ENCODE data around the gene UCHL1.

DNA sequence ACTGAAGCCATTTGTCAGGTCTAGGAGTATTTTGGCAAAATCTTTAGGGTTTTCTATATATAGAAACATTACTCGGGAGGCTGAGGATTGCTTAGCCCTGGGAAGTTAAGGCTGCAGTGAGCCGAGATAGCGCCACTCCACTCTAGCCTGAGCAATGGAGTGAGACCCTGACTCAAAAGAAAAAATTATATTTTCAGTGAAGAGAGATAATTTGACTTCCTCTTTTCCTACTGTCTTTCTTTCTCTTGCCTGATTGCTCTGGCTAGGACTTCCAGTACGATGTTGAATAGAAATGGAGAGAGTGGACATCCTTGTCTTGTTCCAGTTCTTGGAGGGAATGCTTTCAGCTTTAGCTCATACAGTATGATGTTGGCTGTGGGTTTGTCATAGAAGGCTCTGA, 44.4 kb downstream of the UCHL1 start:
- TF ChIP-seq, protein P1, sequence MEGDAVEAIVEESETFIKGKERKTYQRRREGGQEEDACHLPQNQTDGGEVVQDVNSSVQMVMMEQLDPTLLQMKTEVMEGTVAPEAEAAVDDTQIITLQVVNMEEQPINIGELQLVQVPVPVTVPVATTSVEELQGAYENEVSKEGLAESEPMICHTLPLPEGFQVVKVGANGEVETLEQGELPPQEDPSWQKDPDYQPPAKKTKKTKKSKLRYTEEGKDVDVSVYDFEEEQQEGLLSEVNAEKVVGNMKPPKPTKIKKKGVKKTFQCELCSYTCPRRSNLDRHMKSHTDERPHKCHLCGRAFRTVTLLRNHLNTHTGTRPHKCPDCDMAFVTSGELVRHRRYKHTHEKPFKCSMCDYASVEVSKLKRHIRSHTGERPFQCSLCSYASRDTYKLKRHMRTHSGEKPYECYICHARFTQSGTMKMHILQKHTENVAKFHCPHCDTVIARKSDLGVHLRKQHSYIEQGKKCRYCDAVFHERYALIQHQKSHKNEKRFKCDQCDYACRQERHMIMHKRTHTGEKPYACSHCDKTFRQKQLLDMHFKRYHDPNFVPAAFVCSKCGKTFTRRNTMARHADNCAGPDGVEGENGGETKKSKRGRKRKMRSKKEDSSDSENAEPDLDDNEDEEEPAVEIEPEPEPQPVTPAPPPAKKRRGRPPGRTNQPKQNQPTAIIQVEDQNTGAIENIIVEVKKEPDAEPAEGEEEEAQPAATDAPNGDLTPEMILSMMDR (IDR thresholded peaks at IDR 0.05): no peak
- TF ChIP-seq POLR2AphosphoS5 (IDR thresholded peaks at IDR 0.05; ENCODE audit: low read depth, low read length) (no peak), SIN3A (IDR thresholded peaks at IDR 0.05; ENCODE audit: borderline replicate concordance, insufficient read depth, low read depth, low read length) (no peak)
- TF ChIP-seq, protein P2, sequence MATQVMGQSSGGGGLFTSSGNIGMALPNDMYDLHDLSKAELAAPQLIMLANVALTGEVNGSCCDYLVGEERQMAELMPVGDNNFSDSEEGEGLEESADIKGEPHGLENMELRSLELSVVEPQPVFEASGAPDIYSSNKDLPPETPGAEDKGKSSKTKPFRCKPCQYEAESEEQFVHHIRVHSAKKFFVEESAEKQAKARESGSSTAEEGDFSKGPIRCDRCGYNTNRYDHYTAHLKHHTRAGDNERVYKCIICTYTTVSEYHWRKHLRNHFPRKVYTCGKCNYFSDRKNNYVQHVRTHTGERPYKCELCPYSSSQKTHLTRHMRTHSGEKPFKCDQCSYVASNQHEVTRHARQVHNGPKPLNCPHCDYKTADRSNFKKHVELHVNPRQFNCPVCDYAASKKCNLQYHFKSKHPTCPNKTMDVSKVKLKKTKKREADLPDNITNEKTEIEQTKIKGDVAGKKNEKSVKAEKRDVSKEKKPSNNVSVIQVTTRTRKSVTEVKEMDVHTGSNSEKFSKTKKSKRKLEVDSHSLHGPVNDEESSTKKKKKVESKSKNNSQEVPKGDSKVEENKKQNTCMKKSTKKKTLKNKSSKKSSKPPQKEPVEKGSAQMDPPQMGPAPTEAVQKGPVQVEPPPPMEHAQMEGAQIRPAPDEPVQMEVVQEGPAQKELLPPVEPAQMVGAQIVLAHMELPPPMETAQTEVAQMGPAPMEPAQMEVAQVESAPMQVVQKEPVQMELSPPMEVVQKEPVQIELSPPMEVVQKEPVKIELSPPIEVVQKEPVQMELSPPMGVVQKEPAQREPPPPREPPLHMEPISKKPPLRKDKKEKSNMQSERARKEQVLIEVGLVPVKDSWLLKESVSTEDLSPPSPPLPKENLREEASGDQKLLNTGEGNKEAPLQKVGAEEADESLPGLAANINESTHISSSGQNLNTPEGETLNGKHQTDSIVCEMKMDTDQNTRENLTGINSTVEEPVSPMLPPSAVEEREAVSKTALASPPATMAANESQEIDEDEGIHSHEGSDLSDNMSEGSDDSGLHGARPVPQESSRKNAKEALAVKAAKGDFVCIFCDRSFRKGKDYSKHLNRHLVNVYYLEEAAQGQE (IDR thresholded peaks at IDR 0.05; ENCODE audit: insufficient read depth in 1 of 2, low read depth in 2 of 2, low read length in 1 of 2): no peak
